Natural killer cell (primary cell): Measurements from ENCODE around the gene NEK4. TPM values are rescaled to one million over a fixed set of nuclear protein-coding genes. Genes with fewer than 3 reads are reported as not detected.

ENCODE experiments used
- ATAC-seq, 3 donors: fragments of 150-1000 bp in 2 of 3; fragments of 200-7000 bp in 1 of 3; cut with Tn5 transposase; 1 replicate in 1 of 3; 2 replicates in 2 of 3; pipeline ENCODE4 v1.10.0; 2021; ENCODE audit warnings: mild to moderate bottlenecking in 2 of 3, moderate library complexity in 2 of 3
- DNase-seq, 2 donors: peaks; one replicate each; pipeline versions ENCODE4 v3.0.0 to v3.0.0-alpha.2; 2013 to 2021; ENCODE audit warnings: mixed read lengths in 1 of 2
- H3K27ac ChIP-seq: one replicate; pipeline ENCODE4 v1.5.1; 2013; ENCODE audit warnings: mild to moderate bottlenecking, low read length
- H3K27me3 ChIP-seq: one replicate; pipeline ENCODE4 v1.6.1; 2013; ENCODE audit warnings: low read length; ENCODE audit not compliant: control insufficient read depth, insufficient read depth
- H3K36me3 ChIP-seq: one replicate; pipeline ENCODE4 v1.6.1; 2013; ENCODE audit warnings: low read length; ENCODE audit not compliant: control insufficient read depth, insufficient read depth
- H3K4me1 ChIP-seq: one replicate; pipeline ENCODE4 v1.6.1; 2013; ENCODE audit warnings: low read length; ENCODE audit not compliant: control insufficient read depth, insufficient read depth
- H3K4me3 ChIP-seq: one replicate; pipeline ENCODE4 v1.5.1; 2013; ENCODE audit warnings: low read length
- H3K9me3 ChIP-seq: one replicate; pipeline ENCODE4 v1.6.1; 2013; ENCODE audit warnings: low read length; ENCODE audit not compliant: control insufficient read depth, insufficient read depth
- H3K27ac Mint-ChIP-seq, 2 donors: one replicate each; pipeline ENCODE4 v1.8.0; 2022; ENCODE audit warnings: mild to moderate bottlenecking in 2 of 2, mixed read lengths in 2 of 2, moderate library complexity in 1 of 2
- H3K27me3 Mint-ChIP-seq, 2 donors: one replicate each; pipeline ENCODE4 v1.8.0; 2022; ENCODE audit warnings: low read depth in 2 of 2, mixed read lengths in 2 of 2
- H3K36me3 Mint-ChIP-seq: one replicate; pipeline ENCODE4 v1.8.0; 2022; ENCODE audit warnings: mixed read lengths
- H3K4me1 Mint-ChIP-seq, 2 donors: one replicate each; pipeline ENCODE4 v1.8.0; 2022; ENCODE audit warnings: mixed read lengths in 2 of 2
- H3K4me3 Mint-ChIP-seq: one replicate; pipeline ENCODE4 v1.8.0; 2022; ENCODE audit warnings: mild to moderate bottlenecking, moderate library complexity, mixed read lengths
- H3K9me3 Mint-ChIP-seq, 2 donors: one replicate each; pipeline ENCODE4 v1.8.0; 2022; ENCODE audit warnings: mixed read lengths in 2 of 2
- CTCF ChIP-seq: fragments of 200-600 bp; IDR thresholded peaks from one replicate; pipeline ENCODE4 v1.8.0; 2022; ENCODE audit warnings: antibody characterized with exemption
- WGBS: methylation state at CpG from one replicate; pipeline ENCODE4 v1.1.7; 2013; ENCODE audit warnings: missing lambda C conversion rate; ENCODE audit not compliant: insufficient coverage; 5-methylcytosine and 5-hydroxymethylcytosine counted together
- intact Hi-C: fragments of 100-400 bp; cut with micrococcal nuclease; formaldehyde crosslinking; loops from one replicate; pipeline ENCODE4 v1.14.2; 2022
- total RNA-seq, 4 donors: library from RNA; stranded (reverse); fragments of 120-200 nt in 1 of 4; gene quantifications; one replicate each; pipeline versions ENCODE4 v1.2.3 to v1.2.4, GENCODE V29; 2013 to 2022

NEK4 gene
- total RNA-seq, 3 donors from 2014 or later (not counting 1 experiment from before 2014, with no cell fraction given): 13.8 to 19.5 (median 15.5) TPM

GRCh38 chr3:52690560-52690959 is 80.2 kb downstream of the NEK4 start:
- peaks cover 80% of the 10 kb centered on the region for H3K36me3 ChIP-seq
- no peak for TF ChIP-seq CTCF
- ATAC-seq: no peak
- peaks cover 16 to 19% of the 10 kb centered on the region in 2 donors for H3K4me1 Mint-ChIP-seq
- no peak overlapping the region for H3K4me3 Mint-ChIP-seq
- intact Hi-C loops: no loop called here
- H3K9me3 ChIP-seq: no peaks in the 10 kb centered on the region
- no peak overlapping the region for H3K4me3 ChIP-seq
- WGBS: 98% methylated on average over 2 of the region's 2 CpGs
- DNase-seq: no peak
- H3K27ac ChIP-seq: no peak overlapping the region
- H3K27me3 Mint-ChIP-seq: no peaks in the 10 kb centered on the region
- H3K27me3 ChIP-seq: no peaks in the 10 kb centered on the region
- peak overlapping the region; percentile 41 to 48 for H3K27ac Mint-ChIP-seq
- peaks cover 7% of the 10 kb centered on the region for H3K4me1 ChIP-seq
- H3K9me3 Mint-ChIP-seq: no peaks in the 10 kb centered on the region
- peaks cover 47% of the 10 kb centered on the region for H3K36me3 Mint-ChIP-seq

DNA sequence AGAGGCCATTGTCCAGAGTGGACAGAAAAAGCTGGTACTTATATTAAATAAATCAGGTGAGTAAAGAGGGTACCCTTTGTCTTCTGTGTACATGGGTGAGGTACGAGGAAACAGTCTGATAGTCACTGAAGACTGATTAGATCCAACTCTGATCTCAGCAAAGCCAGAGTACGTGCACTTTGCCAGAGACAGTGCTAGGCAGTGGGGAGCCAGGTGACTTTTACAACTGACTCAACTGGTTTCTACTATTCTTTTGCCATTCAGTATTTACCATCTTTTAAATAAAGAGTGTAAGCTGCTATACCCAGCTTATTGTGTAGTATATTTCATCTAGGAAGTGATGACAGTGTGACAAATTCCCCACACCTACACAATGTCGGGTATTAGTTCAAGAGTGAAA is 81.6 kb downstream of the NEK4 start:
- Mint-ChIP-seq H3K36me3 (peaks cover 37% of the 10 kb centered on the region), H3K27ac (peak overlapping the region; percentile 24 to 65), H3K9me3 (no peaks in the 10 kb centered on the region), H3K4me1 (peaks cover 23 to 30% of the 10 kb centered on the region in 2 donors), H3K27me3 (no peaks in the 10 kb centered on the region), H3K4me3 (no peak overlapping the region)
- H3K4me1 ChIP-seq: peaks cover 7% of the 10 kb centered on the region
- H3K9me3 ChIP-seq: no peaks in the 10 kb centered on the region
- no peaks in the 10 kb centered on the region for H3K27me3 ChIP-seq
- intact Hi-C loops: no loop called here
- no peak for DNase-seq
- no peak overlapping the region for H3K27ac ChIP-seq
- 95% methylated on average over 2 of the region's 3 CpGs for WGBS
- no peak for ATAC-seq
- peaks cover 66% of the 10 kb centered on the region for H3K36me3 ChIP-seq
- no peak overlapping the region for H3K4me3 ChIP-seq
- no peak for TF ChIP-seq CTCF

- Mint-ChIP-seq H3K4me1 (peaks cover 18 to 24% of the 10 kb centered on the region in 2 donors), H3K27ac (peak overlapping the region; percentile 24 to 65), H3K36me3 (peaks cover 29% of the 10 kb centered on the region), H3K4me3 (no peak overlapping the region), H3K9me3 (no peaks in the 10 kb centered on the region), H3K27me3 (no peaks in the 10 kb centered on the region)
- no peak for TF ChIP-seq CTCF
- intact Hi-C loops: no loop called here
- H3K36me3 ChIP-seq: peaks cover 58% of the 10 kb centered on the region
- no peaks in the 10 kb centered on the region for H3K9me3 ChIP-seq
- DNase-seq: no peak
- no peak for ATAC-seq
- no peak overlapping the region for H3K4me3 ChIP-seq
- H3K27ac ChIP-seq: no peak overlapping the region
- no peaks in the 10 kb centered on the region for H3K27me3 ChIP-seq
- H3K4me1 ChIP-seq: peaks cover 10% of the 10 kb centered on the region
- 88% methylated on average over 6 of the region's 6 CpGs for WGBS
These were observed 82.5 kb downstream of the NEK4 start for GRCh38 chr3:52688266-52688665.
